ENCODE data around the gene LRRC8D.
A peak's percentile ranks its signal among the peaks of the same experiment; 100 is the strongest.

LRRC8D gene

GRCh38 chr1:89833183-89834082 is 12.6 kb downstream of the LRRC8D start:
- DNase-seq (ENCODE audit: low read depth in 2 of 2), result no peak

GRCh38 chr1:89834083-89834704 is 13.4 kb downstream of the LRRC8D start:
- no peak for DNase-seq (ENCODE audit: low read depth in 2 of 2)

- no peak for DNase-seq (ENCODE audit: low read depth in 2 of 2)
Observed at GRCh38 chr1:89836252-89837035, 15.6 kb downstream of the LRRC8D start.

GRCh38 chr1:89837036-89837481 is 16.2 kb downstream of the LRRC8D start:
- DNase-seq (ENCODE audit: low read depth in 2 of 2), result no peak

- DNase-seq (ENCODE audit: low read depth in 2 of 2), result no peak
Observed at GRCh38 chr1:89837510-89837909, 16.7 kb downstream of the LRRC8D start.

GRCh38 chr1:89839516-89839915 is 18.7 kb downstream of the LRRC8D start:
- DNase-seq (ENCODE audit: low read depth in 2 of 2), result no peak

GRCh38 chr1:89841507-89841906 is 20.7 kb downstream of the LRRC8D start:
- no peak for DNase-seq (ENCODE audit: low read depth in 2 of 2)

GRCh38 chr1:89842567-89843272 is 21.9 kb downstream of the LRRC8D start:
- no peak for DNase-seq (ENCODE audit: low read depth in 2 of 2)

GRCh38 chr1:89843273-89844130 is 22.7 kb downstream of the LRRC8D start:
- DNase-seq (ENCODE audit: low read depth in 2 of 2), result peak; percentile 67 to 78

- DNase-seq (ENCODE audit: low read depth in 2 of 2), result peak; percentile 18 to 32
Observed at GRCh38 chr1:89844241-89844807, 23.5 kb downstream of the LRRC8D start.

GRCh38 chr1:89844860-89845259 is 24.0 kb downstream of the LRRC8D start:
- DNase-seq (ENCODE audit: low read depth in 2 of 2), result no peak

- DNase-seq (ENCODE audit: low read depth in 2 of 2), result no peak
Observed at GRCh38 chr1:89847191-89847729, 26.4 kb downstream of the LRRC8D start.

GRCh38 chr1:89850844-89851415 is 30.1 kb downstream of the LRRC8D start:
- no peak for DNase-seq (ENCODE audit: low read depth in 2 of 2)

- DNase-seq (ENCODE audit: low read depth in 2 of 2), result no peak
Observed at GRCh38 chr1:89854140-89854539, 33.3 kb downstream of the LRRC8D start.

- DNase-seq (ENCODE audit: low read depth in 2 of 2), result no peak
Observed at GRCh38 chr1:89855413-89856123, 34.7 kb downstream of the LRRC8D start.

- no peak for DNase-seq (ENCODE audit: low read depth in 2 of 2)
Observed at GRCh38 chr1:89863165-89863830, 42.5 kb downstream of the LRRC8D start.

- no peak for DNase-seq (ENCODE audit: low read depth in 2 of 2)
Observed at GRCh38 chr1:89865498-89866382, 44.9 kb downstream of the LRRC8D start.
